ENCODE data around the gene ETNK1.

Gene ETNK1

DNA sequence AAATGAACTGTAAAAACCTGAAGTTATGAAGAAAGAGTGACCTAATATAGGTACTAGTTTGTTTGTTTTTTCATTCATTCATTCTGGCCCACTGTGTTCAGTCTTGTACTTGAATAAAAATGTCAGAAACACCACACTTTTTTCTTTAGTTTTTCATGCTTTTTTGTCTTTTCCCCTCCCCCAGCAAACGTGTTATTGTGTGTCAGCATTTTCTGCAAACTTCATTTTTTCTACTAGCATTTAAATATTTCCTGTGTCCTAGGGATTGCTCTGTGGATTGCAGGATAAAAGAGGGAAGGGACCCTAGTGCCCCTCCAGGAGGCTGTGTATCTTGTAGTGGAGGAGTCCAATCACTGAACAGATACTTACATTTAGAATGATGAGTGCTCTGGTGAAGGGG is 42.2 kb downstream of the ETNK1 start:
- H3K4me3 ChIP-seq (ENCODE audit: low read depth, low read length), result no peak overlapping the region
- TF ChIP-seq, protein P1, sequence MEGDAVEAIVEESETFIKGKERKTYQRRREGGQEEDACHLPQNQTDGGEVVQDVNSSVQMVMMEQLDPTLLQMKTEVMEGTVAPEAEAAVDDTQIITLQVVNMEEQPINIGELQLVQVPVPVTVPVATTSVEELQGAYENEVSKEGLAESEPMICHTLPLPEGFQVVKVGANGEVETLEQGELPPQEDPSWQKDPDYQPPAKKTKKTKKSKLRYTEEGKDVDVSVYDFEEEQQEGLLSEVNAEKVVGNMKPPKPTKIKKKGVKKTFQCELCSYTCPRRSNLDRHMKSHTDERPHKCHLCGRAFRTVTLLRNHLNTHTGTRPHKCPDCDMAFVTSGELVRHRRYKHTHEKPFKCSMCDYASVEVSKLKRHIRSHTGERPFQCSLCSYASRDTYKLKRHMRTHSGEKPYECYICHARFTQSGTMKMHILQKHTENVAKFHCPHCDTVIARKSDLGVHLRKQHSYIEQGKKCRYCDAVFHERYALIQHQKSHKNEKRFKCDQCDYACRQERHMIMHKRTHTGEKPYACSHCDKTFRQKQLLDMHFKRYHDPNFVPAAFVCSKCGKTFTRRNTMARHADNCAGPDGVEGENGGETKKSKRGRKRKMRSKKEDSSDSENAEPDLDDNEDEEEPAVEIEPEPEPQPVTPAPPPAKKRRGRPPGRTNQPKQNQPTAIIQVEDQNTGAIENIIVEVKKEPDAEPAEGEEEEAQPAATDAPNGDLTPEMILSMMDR (IDR thresholded peaks at IDR 0.05; ENCODE audit: borderline replicate concordance, insufficient read depth, low read depth, low read length), result no peak

DNA sequence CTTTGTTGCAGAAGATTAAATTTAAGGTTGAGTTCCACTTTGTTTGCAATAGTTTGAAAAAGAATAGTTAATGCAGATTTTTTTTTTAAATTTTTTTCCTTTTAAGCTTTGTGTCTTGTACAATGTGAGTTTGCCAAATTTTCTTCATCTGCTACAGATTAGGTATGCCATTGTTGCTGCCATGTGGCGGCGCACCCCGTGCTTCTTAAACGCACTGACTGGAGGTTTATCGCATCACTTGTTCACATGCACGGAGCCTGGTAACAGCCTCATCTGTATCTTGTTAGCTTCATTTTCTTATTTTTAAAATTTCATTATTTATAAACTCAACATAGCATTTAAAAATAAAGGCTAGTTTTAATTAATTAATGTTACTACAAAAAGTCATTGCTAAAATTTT is 43.5 kb downstream of the ETNK1 start:
- H3K4me3 ChIP-seq (ENCODE audit: low read depth, low read length), result no peak overlapping the region
- TF ChIP-seq, protein P1 (IDR thresholded peaks at IDR 0.05; ENCODE audit: borderline replicate concordance, insufficient read depth, low read depth, low read length), result no peak

DNA sequence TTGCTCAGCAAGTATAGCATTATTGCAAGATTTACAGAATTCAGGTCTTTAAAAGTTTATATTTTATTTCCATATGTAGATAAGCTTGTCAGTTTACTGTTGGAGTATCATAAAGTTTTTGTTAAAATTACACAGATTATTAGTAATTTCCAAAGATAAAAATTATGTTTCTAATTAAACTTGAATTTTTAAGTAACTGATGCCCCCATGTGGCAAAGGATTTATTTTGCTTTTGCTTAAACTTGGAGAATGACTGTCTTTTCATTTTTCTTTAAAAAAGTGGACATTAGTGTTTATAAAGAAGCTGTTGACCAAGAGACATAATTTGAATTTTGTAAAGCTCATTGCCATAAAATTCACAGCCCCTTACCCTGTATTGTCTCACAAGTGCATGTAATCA is 45.8 kb downstream of the ETNK1 start:
- TF ChIP-seq, protein P1 (IDR thresholded peaks at IDR 0.05; ENCODE audit: borderline replicate concordance, insufficient read depth, low read depth, low read length), result no peak
- no peak overlapping the region for H3K4me3 ChIP-seq (ENCODE audit: low read depth, low read length)

DNA sequence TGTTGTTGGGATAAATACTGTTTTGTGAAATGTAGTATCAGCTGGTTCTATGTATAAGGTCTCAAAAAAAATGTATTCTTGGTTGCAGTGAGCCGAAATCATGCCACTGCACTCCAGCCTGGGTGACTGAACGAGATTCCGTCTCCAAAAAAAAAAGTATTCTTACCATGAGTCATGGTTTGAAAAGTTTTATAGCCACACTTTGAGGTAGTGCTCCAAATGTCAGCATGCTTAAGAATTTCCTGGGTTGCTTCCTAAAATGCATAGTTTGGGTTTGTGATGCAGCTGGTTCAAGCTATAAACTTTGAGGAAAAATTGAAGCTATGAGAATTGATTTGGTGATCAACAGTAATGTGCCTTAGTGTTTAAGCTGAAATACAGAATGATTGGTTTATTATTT is 48.0 kb downstream of the ETNK1 start:
- H3K4me3 ChIP-seq (ENCODE audit: low read depth, low read length), result no peak overlapping the region
- TF ChIP-seq, protein P1 (IDR thresholded peaks at IDR 0.05; ENCODE audit: borderline replicate concordance, insufficient read depth, low read depth, low read length), result no peak

DNA sequence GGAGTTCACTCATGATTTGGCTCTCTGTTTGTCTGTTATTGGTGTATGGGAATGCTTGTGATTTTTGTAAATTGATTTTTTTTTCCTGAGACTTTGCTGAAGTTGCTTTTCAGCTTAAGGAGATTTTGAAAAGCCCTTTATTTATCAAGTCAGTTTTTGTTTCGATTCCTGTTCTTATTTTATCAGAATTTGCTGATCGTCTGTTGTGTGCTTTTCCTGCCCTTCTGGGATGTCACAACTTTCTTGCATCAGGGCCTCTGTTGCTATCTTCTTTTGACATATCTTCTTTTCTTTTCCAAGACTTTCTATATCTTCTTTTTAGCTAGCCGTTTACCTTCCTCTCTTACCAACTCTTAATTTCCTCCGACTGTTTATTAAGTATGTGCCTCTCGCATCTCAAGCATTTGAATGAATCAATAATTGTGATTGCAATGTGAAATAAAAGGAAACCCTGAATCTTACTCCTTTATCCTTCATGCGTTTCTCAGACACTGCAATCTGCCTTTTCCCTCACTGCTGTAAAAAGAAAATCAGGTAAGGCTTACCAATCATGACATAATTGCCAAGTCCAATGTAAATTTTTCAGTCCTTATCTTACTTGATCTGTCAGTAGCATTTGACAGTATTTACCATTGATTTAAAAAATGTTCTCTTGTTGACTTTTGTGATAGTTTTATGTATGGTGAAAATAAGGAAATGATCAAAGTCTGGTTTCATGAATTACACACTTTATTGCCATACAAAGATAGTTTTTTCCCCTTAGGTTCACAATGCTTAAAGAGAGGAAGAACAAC is 53.0 kb downstream of the ETNK1 start:
- TF ChIP-seq, protein P1 (IDR thresholded peaks at IDR 0.05; ENCODE audit: borderline replicate concordance, insufficient read depth, low read depth, low read length), result no peak
- no peak overlapping the region for H3K4me3 ChIP-seq (ENCODE audit: low read depth, low read length)

DNA sequence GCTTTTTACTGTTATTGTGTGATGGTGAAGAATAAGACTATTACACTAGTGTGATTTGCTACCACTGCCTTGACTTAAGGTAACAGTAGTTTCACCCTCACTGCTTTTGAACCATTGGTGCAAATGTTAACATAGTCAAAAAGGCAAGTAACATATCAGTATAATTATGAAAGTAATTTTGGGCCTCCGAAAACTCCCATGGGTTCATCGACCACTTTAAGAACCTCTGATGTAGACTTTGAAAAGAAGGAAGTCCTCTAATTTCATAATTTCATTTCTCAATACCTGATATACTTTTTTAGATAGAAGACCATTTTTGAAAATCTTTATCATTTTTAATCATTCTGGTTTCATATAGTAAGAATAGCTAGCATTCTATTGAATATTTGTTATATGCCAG is 57.7 kb downstream of the ETNK1 start:
- H3K4me3 ChIP-seq (ENCODE audit: low read depth, low read length), result no peak overlapping the region
- TF ChIP-seq, protein P1 (IDR thresholded peaks at IDR 0.05; ENCODE audit: borderline replicate concordance, insufficient read depth, low read depth, low read length), result no peak

DNA sequence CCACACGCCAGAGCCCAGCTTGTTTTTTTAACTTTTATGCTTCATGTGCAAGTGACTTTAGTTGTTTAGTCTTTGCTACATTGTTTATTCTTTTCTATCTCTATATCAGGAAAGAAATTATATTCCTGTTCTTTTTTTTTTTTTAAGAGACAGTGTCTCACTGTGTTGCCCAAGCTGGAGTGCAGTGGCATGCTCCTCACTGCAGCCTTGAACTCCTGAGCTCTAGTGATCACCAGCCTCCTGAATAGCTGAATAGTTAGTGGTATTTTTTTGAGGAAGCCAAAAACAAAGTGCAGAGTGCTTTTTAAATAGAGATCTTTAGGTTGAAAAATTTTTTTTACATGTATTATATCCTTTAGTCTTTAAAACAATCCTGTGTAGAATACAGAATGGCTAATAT is 58.2 kb downstream of the ETNK1 start:
- TF ChIP-seq, protein P1 (IDR thresholded peaks at IDR 0.05; ENCODE audit: borderline replicate concordance, insufficient read depth, low read depth, low read length), result no peak

More for the DNA sequence above, 58.2 kb downstream of the ETNK1 start:
- H3K4me3 ChIP-seq (ENCODE audit: low read depth, low read length), result no peak overlapping the region
